NCI-H748 (cell line): ENCODE results near the gene ATP6V0D1.

Source experiments
- DNase-seq: peaks from one replicate; lab custom pipeline; 2025; ENCODE audit not compliant: unreplicated experiment; lab: John Stamatoyannopoulos, UW

The ATP6V0D1 gene

DNA sequence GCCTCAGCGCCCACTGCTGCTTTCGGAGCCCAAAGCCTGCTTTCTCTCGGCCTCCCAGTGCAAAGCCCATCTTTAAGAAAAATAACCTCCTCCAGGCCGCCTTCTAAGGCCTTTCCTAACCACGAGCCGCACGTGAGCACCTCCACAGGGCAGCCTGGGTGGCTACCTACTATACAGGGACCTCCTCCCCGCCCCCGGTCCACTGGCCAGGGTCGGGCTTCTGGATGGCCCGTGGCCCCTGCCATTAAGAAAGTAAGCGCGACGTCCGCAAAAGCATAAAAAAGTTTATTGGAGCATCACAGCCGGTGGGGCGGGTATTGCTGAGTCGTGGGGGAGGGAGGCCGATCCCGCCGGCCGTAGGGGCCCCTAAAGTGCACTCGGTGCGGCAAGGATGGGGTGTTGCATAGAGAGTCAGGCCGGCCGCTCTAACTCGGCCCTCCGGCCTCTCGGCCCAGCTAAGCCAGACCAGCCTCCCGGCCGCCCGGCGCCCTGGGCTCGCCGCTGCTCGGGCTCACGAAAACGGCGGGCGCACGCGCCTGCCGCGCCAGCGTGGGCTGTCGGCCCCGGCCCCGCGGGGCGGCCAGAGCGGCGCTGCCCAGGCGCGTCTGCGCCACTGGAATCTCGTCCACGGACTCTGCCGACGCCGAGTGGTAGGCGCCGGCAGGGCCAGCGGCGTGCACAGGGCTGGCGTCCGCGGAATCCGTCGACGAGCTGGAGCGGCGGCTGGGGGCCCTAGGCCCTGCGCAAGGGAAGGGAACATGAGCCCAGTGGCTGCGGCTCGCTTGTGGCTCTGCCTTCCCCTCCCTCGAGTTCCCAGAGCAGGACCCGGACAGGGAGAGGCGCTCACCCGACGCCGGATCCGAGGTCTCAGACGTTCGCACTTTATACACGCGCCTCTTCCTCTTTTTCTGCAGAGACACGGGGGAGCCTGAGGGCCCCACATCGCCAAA lies 86.5 kb downstream of the ATP6V0D1 start:
- DNase-seq, result no peak

DNA sequence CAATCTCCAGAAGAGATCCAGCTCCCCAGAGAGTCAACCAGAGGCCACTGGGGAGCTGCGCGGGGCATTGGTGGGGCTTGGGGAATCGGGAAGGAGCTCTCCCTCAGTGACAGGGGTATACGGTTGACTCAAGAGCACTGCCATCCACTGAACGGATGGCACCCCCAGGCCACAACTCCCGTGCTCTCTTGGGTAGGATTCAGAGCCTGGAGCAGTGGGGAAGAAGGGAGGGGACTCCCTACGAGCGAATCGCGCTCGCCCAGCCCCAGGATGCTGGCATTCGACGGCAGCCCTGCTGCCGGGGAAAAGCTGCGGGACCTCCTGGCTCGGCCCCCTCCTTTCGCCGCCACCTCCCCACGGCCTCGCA lies 87.2 kb downstream of the ATP6V0D1 start:
- DNase-seq, result no peak

DNA sequence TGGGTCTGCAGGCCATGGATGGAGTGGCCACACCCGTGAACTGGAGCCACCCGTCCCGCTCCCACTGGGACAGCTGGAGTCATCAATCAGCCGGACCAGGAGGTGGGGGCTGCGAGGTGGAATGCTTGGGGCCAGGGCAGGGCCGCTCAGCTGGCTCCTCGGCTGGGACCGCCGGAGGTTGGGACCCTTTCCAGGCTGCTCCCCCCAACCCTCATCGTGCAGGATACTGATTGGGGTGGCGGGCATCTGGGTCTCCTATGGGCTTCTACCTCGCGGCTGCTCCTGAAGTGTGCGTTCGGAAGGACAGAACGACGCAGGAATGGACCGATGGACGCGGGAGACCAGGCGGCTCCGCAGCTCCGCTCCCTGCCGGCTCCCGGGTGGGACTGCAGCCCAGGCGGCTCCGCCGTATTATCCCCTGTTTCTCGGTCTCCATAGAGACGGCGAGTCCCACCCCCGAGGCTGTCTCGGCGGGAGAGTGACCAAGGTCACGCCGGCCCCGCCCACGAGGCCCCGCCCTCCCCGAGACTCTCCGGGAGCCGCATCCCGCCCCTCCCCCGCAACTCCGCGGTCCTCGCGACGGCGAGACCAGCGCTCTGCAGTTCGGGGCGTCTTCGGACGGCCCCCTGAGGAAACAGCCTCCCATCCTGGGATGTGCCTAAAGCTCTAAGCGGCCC lies 87.7 kb downstream of the ATP6V0D1 start, which contains the start of gene TPPP3:
TSS of gene TPPP3 (minus strand) at position 388 of the 677 bp plus-strand sequence. CDS start 2,387 bp downstream, outside the sequence.
- DNase-seq, result peak; percentile 91

DNA sequence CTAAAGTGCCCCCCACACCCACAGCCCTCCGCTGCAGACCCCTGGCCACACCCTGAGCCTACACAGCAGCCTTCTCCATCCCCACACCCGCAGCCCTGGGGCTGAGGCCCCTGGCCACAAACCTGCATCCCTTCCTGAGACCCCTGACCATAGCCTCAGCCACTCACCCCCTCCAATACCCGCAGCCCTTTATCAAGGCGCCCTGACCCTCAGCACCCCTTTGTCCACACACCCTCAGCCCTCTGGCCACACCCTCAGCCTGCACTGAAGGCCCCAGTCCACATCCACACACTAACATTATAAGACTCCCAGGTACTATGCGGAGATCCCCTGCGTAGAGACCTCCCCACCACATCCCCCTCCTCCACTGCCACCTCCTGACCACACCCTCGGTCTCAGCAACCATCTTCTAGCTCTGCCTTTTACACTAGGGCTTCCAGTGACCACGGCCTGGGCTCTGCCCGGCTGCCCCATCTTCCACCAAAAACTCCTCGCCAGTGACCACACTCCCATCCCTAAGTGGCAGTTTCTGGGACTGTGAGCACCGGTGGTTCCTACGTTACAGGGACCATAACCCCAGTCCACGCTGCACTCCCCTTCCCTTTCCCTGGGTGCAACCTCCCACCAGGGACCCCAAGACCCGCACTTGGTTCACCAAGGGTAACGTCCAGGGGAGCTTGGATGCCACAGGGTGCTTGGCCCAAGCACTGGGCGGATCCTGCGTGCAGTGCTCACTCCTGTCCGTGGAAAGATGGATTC lies 88.5 kb downstream of the ATP6V0D1 start:
- no peak for DNase-seq

DNA sequence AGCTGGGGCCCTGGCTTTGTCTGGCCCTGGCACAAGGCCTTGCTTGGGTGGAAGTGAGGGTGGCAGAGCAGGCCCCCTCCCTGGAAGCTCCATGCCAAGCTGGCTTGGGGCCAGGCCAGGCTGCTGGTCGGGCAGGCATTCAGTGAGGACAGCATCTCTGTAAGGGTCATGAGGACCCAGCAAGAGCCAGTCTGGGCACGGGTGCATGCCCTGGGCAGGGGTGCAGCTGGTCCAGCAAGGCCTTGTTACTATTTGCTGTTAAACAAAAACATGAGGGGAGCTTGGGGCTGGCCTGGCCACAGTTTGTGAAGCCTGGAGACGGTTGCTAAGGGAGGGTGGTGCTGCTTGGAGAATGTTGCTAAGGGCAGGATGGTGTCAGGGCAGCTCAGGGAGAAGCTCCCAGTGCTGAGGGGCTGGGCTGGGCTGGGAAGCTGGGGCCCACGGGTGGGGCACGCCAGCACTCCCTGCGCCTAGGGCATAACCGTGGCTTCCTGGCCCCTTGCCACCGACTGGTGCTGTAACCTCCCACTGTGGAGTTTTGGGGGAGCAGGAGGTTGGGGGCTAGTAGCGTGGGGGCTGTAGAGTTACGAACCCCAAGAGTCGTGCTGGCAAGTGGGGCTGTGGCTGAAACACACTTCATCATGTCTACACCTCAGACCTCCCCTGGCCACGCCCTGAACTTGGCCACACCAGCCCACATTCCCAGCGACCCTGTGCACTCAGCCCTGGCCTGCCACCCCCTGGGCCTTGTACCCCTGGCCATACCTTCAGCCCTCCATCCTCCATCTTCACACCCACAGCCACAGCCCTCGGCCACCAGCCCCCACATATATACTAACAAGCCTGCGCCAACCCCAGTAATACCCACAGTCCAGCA lies 89.3 kb downstream of the ATP6V0D1 start:
- peak; percentile 67 for DNase-seq

DNA sequence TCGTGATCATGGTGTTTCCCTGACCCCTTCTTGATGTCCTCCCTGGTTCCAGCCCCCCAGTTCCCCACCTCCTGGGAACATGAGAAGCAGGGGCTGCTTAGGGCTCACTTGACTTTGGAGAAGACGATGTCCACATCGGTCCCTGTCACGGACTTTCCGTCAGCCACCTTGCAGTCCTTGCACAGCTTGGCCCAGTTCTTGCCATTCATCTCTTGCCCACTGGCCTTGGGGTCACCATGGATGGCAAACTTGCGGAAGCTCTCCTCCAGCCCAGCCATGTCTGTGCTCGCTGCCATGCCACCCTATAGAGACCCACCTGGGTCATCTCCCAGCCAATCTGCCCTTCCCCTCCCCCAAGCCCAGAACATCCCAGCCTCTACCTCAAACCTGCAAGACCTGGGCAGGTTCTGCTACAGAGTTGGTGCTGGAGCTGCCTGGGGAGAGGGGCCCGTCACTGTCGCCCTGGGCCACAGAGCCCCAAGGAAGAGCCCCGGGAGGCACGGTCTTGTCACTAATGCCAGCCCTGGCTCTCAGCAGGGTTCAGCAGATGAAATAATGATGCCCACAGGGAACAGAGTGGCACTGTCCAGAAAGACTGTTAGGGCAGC lies 90.0 kb downstream of the ATP6V0D1 start:
- DNase-seq, result no peak

DNA sequence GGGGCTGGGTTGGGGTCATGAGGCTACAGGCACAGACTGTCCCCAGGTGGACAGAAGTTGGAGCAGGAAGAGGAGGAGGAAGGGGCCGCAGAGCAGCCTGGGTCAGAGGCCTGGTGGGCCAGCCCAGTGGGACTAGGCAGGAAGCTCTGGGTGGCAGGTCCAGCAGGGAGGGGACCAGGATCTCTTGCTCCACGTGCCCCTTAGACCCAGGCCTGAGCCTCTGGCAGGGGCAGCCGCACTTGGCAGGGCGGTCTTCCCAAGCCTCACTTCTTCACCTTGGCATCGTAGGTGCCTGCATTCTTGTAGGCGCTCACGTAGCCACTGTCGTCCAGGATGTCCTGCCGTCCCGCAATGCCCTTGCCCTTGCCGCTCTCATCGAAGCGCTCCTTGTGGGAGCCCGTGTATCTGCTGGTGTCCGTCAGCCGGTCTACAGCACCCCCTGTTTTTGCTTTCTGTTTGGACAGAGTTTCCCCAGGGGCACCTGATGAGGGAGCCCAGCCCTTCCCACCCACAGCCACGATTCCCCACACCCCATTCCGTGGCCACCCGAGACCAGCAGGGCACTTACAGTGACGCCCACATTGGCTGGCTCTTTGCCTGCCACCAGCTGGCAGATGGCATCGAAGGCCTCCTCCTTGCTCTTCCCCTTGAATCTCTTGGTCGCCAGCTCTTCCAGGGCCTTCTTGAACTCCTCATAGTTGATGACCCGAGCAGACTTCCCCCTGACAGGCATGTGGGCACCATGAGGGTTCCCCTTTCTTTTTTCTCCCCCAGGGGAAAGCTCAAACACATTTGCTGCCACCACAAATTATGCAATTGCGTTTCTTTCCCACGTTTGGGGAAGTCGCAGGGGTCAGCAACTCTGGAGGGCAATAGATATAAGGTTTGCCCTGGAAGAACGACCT lies 90.8 kb downstream of the ATP6V0D1 start:
- DNase-seq, result no peak

DNA sequence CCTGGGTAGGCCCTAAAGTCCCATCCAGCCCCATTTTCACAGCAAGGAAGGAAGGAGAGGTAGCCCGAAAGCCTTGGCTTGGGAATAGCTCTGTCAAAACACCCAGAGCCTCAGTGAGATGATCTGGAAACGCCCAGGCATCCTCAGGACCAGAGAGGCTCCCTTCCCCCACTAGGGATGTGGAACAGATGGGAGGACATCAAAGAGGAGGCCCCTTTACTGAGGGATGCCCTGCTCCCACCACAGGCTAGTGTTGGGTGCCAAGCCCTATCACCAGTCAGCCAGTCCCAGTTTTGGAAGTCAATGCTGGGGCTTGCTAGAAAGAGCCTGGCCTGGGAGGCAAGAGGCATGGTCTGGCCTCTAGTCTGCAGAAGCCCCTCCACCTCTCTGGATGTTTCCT lies 92.4 kb downstream of the ATP6V0D1 start:
- DNase-seq, result no peak

DNA sequence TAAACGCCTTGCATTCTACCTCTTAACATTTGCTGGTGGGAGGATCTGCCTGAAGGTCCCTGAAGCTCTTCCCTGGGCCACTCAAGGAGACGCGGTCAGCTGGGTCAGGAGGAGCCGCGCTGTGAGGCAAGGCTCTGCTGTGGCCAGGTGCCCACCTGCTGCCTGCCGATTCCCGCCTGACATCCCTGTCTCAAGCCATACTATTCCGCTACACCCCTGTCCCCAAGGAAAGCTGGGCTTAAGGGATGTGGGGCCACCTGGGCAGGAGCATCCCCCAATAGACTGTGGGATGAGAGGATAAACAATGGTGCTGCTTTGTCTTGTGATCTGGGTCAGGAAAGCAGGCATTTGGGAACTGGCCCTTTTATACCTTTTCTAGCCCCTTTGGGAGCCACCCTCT lies 92.8 kb downstream of the ATP6V0D1 start:
- no peak for DNase-seq
